Right lobe of liver (tissue), 6 donors: ENCODE data around the gene PAPLN. TPM values are rescaled to one million over a fixed set of nuclear protein-coding genes. Genes with fewer than 3 reads are reported as not detected.
"Not testable (repeated sequence)": the region's sequence is repeated elsewhere in the genome, so short reads cannot be mapped to it uniquely, and the experiment has no call there.

Experiments used
- ATAC-seq, 4 donors: fragments of 200-7000 bp; cut with Tn5 transposase; one replicate each; pipeline ENCODE4 v1.9.1; 2020; ENCODE audit warnings: mild to moderate bottlenecking in 4 of 4, moderate library complexity in 4 of 4
- DNase-seq, 3 donors: peaks; one replicate each; pipeline ENCODE4 v3.0.0-alpha.2; 2020
- H3K27ac ChIP-seq, 3 donors: fragments of 200-600 bp; one replicate each; pipeline ENCODE4 v1.8.0; 2022
- H3K27me3 ChIP-seq, 2 donors: fragments of 200-600 bp; one replicate each; pipeline ENCODE4 v1.8.0; 2022
- H3K36me3 ChIP-seq, 4 donors: fragments of 200-600 bp; sonication (generic) in 1 of 4; one replicate each; pipeline versions ENCODE4 v1.5.1 to v1.8.0; 2017 to 2022; ENCODE audit warnings: control low read depth in 1 of 4
- H3K4me1 ChIP-seq, 4 donors: fragments of 200-600 bp; sonication (generic) in 1 of 4; one replicate each; pipeline versions ENCODE4 v1.5.1 to v1.8.0; 2017 to 2022; ENCODE audit warnings: control low read depth in 1 of 4
- H3K4me3 ChIP-seq, 3 donors: fragments of 200-600 bp; one replicate each; pipeline ENCODE4 v1.8.0; 2022
- H3K9me3 ChIP-seq, 4 donors: fragments of 200-600 bp; sonication (generic) in 1 of 4; one replicate each; pipeline versions ENCODE4 v1.5.1 to v1.8.0; 2017 to 2022; ENCODE audit warnings: control low read depth in 1 of 4
- POLR2A ChIP-seq: fragments of 450-650 bp; IDR thresholded peaks from one replicate; pipeline ENCODE4 v1.6.1; 2017; ENCODE audit warnings: antibody characterized with exemption, mild to moderate bottlenecking
- WGBS: methylation state at CpG from one replicate; pipeline ENCODE4 v1.1.6; 2018; ENCODE audit warnings: low coverage, low lambda C conversion rate; ENCODE audit not compliant: insufficient coverage; ENCODE audit errors: missing lambda C conversion rate; 5-methylcytosine and 5-hydroxymethylcytosine counted together
- intact Hi-C, 2 donors: fragments of 100-400 bp; cut with DNase I; formaldehyde crosslinking; loops; one replicate each; pipeline versions ENCODE4 v1.11.2 to v1.14.1; 2022
- long read RNA-seq: library from polyadenylated mRNA; unstranded; transcript quantifications from one replicate; pipeline ENCODE4 v2.0.0, GENCODE V29; 2019
- total RNA-seq, 6 experiments: library from RNA; depleted of rRNA in 2 of 6; stranded (reverse); fragments of >200 nt in 2 of 6; fragmentation: NEBNext Ultra II Directional in 3 of 6; extraction: Animal tissue kit (Norgen Biotek cat#: 25700) in 3 of 6; gene quantifications; one replicate each; pipeline versions ENCODE4 v1.1.0 to v1.2.4, GENCODE V29; 2016 to 2023
- TF ChIP-seq, protein P1 (sequence below), 4 donors: fragments of 200-600 bp in 3 of 4; fragments of 450-650 bp in 1 of 4; IDR thresholded peaks; one replicate each; pipeline versions ENCODE4 v1.5.1 to v1.8.0; 2016 to 2022; ENCODE audit warnings: antibody characterized with exemption in 4 of 4, mild to moderate bottlenecking in 2 of 4
- donor health status: DM: no; HTN: yes; CAD: no.
- donor health status: DM: no; HTN: no; CAD: no.
- donor health status: DM: no; HTN: no; CAD: no.
- donor health status: DM: no; HTN: yes; CAD: no.
- donor health status: DM: no; HTN: yes; CAD: no.

The PAPLN gene, protein sequence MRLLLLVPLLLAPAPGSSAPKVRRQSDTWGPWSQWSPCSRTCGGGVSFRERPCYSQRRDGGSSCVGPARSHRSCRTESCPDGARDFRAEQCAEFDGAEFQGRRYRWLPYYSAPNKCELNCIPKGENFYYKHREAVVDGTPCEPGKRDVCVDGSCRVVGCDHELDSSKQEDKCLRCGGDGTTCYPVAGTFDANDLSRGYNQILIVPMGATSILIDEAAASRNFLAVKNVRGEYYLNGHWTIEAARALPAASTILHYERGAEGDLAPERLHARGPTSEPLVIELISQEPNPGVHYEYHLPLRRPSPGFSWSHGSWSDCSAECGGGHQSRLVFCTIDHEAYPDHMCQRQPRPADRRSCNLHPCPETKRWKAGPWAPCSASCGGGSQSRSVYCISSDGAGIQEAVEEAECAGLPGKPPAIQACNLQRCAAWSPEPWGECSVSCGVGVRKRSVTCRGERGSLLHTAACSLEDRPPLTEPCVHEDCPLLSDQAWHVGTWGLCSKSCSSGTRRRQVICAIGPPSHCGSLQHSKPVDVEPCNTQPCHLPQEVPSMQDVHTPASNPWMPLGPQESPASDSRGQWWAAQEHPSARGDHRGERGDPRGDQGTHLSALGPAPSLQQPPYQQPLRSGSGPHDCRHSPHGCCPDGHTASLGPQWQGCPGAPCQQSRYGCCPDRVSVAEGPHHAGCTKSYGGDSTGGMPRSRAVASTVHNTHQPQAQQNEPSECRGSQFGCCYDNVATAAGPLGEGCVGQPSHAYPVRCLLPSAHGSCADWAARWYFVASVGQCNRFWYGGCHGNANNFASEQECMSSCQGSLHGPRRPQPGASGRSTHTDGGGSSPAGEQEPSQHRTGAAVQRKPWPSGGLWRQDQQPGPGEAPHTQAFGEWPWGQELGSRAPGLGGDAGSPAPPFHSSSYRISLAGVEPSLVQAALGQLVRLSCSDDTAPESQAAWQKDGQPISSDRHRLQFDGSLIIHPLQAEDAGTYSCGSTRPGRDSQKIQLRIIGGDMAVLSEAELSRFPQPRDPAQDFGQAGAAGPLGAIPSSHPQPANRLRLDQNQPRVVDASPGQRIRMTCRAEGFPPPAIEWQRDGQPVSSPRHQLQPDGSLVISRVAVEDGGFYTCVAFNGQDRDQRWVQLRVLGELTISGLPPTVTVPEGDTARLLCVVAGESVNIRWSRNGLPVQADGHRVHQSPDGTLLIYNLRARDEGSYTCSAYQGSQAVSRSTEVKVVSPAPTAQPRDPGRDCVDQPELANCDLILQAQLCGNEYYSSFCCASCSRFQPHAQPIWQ
- 1 to 10 TPM in 4 of 6 experiments, under 1 TPM in 2; 0.86 to 3.2 (median 1.2) TPM for total RNA-seq
- long read RNA-seq: 0 reads

DNA sequence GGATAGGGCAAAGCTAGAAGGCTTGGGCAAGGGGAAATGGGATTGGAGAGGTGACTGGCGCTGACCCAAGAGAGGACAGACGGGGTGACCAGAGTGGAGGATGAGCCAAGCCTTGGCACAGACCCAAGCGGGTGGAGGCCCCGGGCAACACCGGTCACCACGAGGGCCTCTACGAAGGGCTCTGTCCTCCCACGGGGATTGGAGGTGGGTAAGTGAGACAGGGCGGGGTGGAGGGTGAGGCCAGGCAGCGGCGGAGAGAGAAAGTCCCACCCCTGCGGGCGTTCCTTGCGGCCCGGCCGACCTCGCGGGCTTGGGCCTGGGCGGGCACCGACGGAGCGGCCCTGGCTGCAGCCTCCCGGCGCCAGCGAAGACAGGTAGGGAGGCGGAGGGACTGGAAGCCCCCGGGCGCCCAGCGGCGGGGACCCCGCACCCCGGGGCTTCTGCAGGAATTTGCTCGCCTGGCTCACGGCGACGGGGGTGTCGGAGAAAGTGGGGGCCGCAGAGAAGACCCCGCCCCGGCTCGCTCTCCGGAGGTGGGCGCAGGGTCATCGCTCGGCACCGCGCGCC is at the start of gene PAPLN:
TSS of gene PAPLN (plus strand) at position 288 of the 567 bp plus-strand sequence. CDS start 2,273 bp downstream, outside the sequence.
- TF ChIP-seq POLR2A: no peak
- TF ChIP-seq, protein P1, sequence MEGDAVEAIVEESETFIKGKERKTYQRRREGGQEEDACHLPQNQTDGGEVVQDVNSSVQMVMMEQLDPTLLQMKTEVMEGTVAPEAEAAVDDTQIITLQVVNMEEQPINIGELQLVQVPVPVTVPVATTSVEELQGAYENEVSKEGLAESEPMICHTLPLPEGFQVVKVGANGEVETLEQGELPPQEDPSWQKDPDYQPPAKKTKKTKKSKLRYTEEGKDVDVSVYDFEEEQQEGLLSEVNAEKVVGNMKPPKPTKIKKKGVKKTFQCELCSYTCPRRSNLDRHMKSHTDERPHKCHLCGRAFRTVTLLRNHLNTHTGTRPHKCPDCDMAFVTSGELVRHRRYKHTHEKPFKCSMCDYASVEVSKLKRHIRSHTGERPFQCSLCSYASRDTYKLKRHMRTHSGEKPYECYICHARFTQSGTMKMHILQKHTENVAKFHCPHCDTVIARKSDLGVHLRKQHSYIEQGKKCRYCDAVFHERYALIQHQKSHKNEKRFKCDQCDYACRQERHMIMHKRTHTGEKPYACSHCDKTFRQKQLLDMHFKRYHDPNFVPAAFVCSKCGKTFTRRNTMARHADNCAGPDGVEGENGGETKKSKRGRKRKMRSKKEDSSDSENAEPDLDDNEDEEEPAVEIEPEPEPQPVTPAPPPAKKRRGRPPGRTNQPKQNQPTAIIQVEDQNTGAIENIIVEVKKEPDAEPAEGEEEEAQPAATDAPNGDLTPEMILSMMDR (IDR thresholded peaks at IDR 0.05): no peak
- Histone ChIP-seq H3K9me3 (no peaks in the 10 kb centered on the region), H3K27ac (no peak within 1 kb of the TSS), H3K4me3 (peak within 1 kb of the TSS; percentile 27 to 43 (median 31)), H3K4me1 (peaks cover 0 to 21% (median 0%) of the 10 kb centered on the region in 4 donors), H3K27me3 (peaks cover 0 to 5% of the 10 kb centered on the region in 2 donors), H3K36me3 (no peaks in the 10 kb centered on the region)
- peak; percentile 61 to 66 (median 63) for DNase-seq
- ATAC-seq: peak; percentile 42 to 63 (median 54)
- intact Hi-C loops: no loop called here
- 10% methylated on average over 6 of the region's 48 CpGs for WGBS

DNA sequence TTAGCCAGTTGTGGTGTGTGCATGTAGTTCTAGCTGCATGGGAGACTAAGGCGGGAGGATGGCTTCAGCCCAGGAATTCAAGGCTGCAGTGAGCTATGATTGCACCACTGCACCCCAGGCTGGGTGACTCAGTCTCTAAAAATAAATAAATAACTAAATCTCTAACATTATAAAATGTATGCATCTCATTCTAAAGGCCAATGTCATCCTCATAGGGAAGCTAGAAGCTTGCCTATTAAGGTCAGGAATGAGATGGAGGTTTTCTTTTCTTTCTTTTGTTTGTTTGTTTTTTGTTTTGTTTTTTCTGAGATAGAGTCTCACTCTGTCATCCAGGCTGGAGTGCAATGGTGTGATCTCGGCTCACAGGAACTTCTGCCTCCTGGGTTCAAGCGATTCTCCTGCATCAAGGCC is 48.8 kb upstream of the PAPLN start:
- Histone ChIP-seq H3K4me1 (no peaks in the 10 kb centered on the region), H3K27ac (no peak overlapping the region), H3K9me3 (no peaks in the 10 kb centered on the region), H3K4me3 (no peak overlapping the region), H3K27me3 (no peaks in the 10 kb centered on the region), H3K36me3 (peaks cover 0 to 22% (median 10%) of the 10 kb centered on the region in 4 donors)
- intact Hi-C loops: no loop called here
- DNase-seq (no peak), ATAC-seq (peak in 1 of 4 donors; percentile 65)
- WGBS: 89% methylated on average over 1 of the region's 3 CpGs
- TF ChIP-seq, protein P1 (IDR thresholded peaks at IDR 0.05): no peak
- no peak for TF ChIP-seq POLR2A

DNA sequence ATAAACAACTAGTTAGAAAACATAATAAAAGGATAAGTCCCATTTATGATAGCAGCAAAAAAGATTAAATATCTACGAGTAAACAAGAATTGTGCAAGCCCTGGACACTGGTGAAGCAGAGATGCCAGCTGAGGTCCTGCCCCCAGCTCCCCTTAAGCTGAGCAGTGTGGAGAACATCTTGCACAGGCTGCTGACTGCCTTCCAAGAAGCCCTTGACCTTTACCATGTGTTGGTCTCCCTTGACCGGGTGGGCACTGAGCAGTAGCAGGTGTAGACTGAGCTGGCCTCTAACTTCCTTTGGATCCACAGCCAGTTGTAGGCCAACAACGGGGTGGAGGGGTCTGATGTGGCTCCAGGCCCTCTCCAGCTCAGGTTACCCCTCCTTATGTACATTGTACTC is 47.7 kb upstream of the PAPLN start:
- 63% methylated on average over 3 of the region's 3 CpGs for WGBS
- Histone ChIP-seq H3K4me1 (no peaks in the 10 kb centered on the region), H3K27me3 (no peaks in the 10 kb centered on the region), H3K36me3 (peaks cover 0 to 24% (median 15%) of the 10 kb centered on the region in 4 donors), H3K27ac (no peak overlapping the region), H3K4me3 (no peak overlapping the region), H3K9me3 (no peaks in the 10 kb centered on the region)
- no peak for TF ChIP-seq POLR2A
- TF ChIP-seq, protein P1 (IDR thresholded peaks at IDR 0.05): no peak
- intact Hi-C loops: no loop called here
- ATAC-seq (peak in 1 of 4 donors; percentile 7), DNase-seq (no peak)

DNA sequence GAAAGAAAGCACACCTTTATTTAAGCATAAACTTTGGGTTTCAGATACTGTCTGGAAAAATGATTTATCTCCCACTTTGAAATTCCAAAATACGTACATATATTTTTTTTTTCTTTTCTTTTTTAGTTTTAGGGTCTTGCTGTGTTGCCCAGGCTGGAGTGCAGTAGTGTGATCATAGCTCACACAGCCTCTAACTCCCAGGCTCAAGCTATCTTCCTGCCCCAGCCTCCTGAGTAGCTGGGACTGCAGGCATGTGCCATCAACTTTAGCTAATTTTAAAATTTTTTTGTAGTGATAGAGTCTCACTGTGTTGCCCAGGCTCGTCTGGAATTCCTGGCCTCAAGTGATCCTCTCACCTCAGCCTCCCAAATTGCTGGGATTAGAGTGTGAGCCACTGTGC is 45.9 kb upstream of the PAPLN start:
- intact Hi-C loops: no loop called here
- 83% methylated on average over 2 of the region's 2 CpGs for WGBS
- Histone ChIP-seq H3K36me3 (peaks cover 0 to 36% (median 18%) of the 10 kb centered on the region in 4 donors), H3K27ac (no peak overlapping the region), H3K4me1 (no peaks in the 10 kb centered on the region), H3K4me3 (no peak overlapping the region), H3K9me3 (no peaks in the 10 kb centered on the region), H3K27me3 (no peaks in the 10 kb centered on the region)
- DNase-seq: no peak
- TF ChIP-seq POLR2A: no peak
- TF ChIP-seq, protein P1 (IDR thresholded peaks at IDR 0.05): no peak
- no peak for ATAC-seq

DNA sequence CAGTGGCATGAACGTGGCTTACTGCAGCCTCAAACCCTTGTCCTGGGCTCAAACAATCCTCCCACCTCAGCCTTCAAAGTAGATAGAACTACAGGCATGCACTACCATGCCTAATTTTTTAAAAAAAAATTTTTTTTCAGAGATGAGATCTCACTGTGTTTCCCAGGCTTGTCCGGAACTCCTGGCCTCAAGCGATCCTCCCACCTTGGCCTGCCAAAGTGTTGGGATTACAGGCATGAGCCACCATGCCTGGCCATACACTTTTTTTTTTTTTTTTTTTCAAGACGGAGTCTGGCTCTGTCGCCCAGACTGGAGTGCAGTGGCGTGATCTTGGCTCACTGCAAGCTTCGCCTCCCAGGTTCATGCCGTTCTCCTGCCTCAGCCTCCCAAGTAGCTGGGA is 43.0 kb upstream of the PAPLN start:
- DNase-seq: not testable (repeated sequence)
- 99% methylated on average over 8 of the region's 8 CpGs for WGBS

More for the DNA sequence above, 43.0 kb upstream of the PAPLN start:
- peaks cover 0 to 36% (median 14%) of the 10 kb centered on the region in 4 donors for H3K36me3 ChIP-seq
- ATAC-seq, H3K4me1 ChIP-seq, H3K27me3 ChIP-seq, intact Hi-C loops, H3K27ac ChIP-seq, H3K9me3 ChIP-seq, H3K4me3 ChIP-seq: not testable (repeated sequence)
